Activated CD4-positive, alpha-beta T cell treated with anti-CD3 and anti-CD28 coated beads for 36 hours (primary cell): ENCODE data around the gene ARHGAP19. TPM values are rescaled to one million over a fixed set of nuclear protein-coding genes. Genes with fewer than 3 reads are reported as not detected.
A peak's percentile ranks its signal among the peaks of the same experiment; 100 is the strongest.

ENCODE experiments used
- ATAC-seq: fragments of 200-7000 bp; cut with Tn5 transposase; one replicate; pipeline ENCODE4 v1.10.0; 2021; ENCODE audit warnings: mild to moderate bottlenecking, moderate library complexity
- CTCF ChIA-PET: fragments of 350-600 bp; sonication (Branson Sonifier 250); formaldehyde crosslinking; loops from one replicate; lab custom pipeline; 2021; ENCODE audit warnings: antibody characterized with exemption; lab: Charles Lee
- POLR2A ChIA-PET: fragments of 350-600 bp; sonication (Branson Sonifier 250); formaldehyde crosslinking; loops from one replicate; lab custom pipeline; 2021; ENCODE audit warnings: antibody characterized with exemption, inconsistent platforms; lab: Charles Lee
- DNase-seq: peaks from one replicate; pipeline ENCODE4 v3.0.0-alpha.2; 2020
- H3K27ac Mint-ChIP-seq: one replicate; pipeline ENCODE4 v1.8.0; 2021; ENCODE audit warnings: mixed read lengths
- H3K27me3 Mint-ChIP-seq: one replicate; pipeline ENCODE4 v1.8.0; 2021; ENCODE audit warnings: mixed read lengths
- H3K36me3 Mint-ChIP-seq: one replicate; pipeline ENCODE4 v1.8.0; 2021; ENCODE audit warnings: low read depth, mixed read lengths
- H3K4me1 Mint-ChIP-seq: one replicate; pipeline ENCODE4 v1.8.0; 2021; ENCODE audit warnings: mixed read lengths
- H3K4me3 Mint-ChIP-seq: one replicate; pipeline ENCODE4 v1.8.0; 2021; ENCODE audit warnings: mild to moderate bottlenecking, moderate library complexity, mixed read lengths
- H3K9me3 Mint-ChIP-seq: one replicate; pipeline ENCODE4 v1.8.0; 2021; ENCODE audit warnings: low read depth, mixed read lengths
- intact Hi-C, 2 experiments: fragments of 100-400 bp; cut with DNase I in 1 of 2; cut with micrococcal nuclease in 1 of 2; formaldehyde crosslinking; loops; one replicate each; pipeline versions ENCODE4 v1.14.2 to v1.15.1; 2022 to 2024; cut with DNase I, micrococcal nuclease
- total RNA-seq, 2 experiments: library from RNA; stranded (reverse); gene quantifications; one replicate each; pipeline ENCODE4 v1.2.3, GENCODE V29; 2021

Gene ARHGAP19
- total RNA-seq, 2 experiments from 2014 or later = 55.9 to 70.2 TPM

DNA sequence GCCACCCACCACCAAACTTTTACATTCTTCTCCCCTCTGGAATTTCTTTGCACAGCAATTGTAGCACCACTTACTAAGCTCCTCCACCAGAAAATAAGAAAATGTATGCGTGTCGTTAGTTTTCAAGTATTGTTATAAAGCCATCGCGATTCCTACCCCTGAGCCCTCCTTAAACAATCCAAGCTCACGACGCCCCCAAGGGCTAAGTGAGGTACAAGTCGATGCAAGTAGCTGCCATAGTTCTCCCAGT lies 40.8 kb upstream of the ARHGAP19 start:
- H3K4me1 Mint-ChIP-seq = peaks cover 52% of the 10 kb centered on the region
- no peak for DNase-seq
- intact Hi-C loops = loop anchor here in 1 of 2 experiments (2.0 to 5.0 kb wide), 2 partner anchors 54 to 404 kb away; partner anchors contain the start of gene ZFYVE27

DNA sequence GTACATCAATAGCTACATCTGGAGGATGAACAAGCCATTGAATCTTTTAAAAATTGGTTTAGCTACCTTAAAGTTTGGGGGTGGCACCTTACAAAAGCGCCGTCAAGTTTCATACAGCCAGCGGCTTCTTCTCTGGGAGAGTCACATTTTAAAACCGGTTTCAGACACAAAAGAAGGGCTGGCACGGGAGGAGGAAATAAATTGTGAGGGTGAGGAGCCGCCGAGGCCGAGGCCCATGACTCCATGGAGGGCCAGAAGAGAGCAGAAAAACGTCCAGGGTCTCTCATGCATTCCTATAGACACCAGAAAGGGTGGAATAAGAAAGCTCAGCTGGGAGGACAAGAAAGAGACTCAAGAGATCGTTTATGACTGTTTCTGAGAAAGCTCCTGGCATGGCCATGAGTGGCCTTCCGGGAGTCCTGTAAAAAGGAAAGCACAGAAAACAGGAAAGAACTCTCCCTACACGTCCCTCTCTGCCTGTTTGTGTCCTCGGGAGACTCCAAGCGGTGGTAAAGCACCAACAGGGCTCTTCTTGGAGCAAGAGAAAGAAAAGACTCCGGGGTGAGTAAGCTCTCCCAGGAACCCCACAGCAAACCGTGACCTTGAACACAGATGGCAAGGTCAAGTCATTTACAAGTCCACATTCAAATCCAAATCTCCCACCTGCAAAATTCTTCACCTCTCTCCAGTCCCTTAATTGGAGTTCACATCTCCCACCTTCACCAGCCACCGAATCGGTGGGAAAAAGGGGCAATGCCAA lies 40.3 kb upstream of the ARHGAP19 start:
- CTCF ChIA-PET = interaction anchor here (0.6 to 2.2 kb wide), 11 partner anchors 8 to 245 kb away, joined by 3 to 22 read pairs (median 4); partner anchors contain the start of gene FRAT1
- H3K4me1 Mint-ChIP-seq = peaks cover 57% of the 10 kb centered on the region

More for the DNA sequence above, 40.8 kb upstream of the ARHGAP19 start:
- Mint-ChIP-seq H3K27ac (peak overlapping the region; percentile 86), H3K9me3 (no peaks in the 10 kb centered on the region), H3K36me3 (peaks cover 15% of the 10 kb centered on the region), H3K27me3 (no peaks in the 10 kb centered on the region), H3K4me3 (peak overlapping the region; percentile 83)
- CTCF ChIA-PET = interaction anchor here (1.0 to 1.9 kb wide), 9 partner anchors 8 to 123 kb away, joined by 3 to 22 read pairs (median 4); partner anchors contain the start of gene FRAT1
- no peak for ATAC-seq
- POLR2A ChIA-PET = interaction anchor here (0.7 to 3.9 kb wide), 5 partner anchors 14 to 97 kb away, joined by 3 to 27 read pairs (median 4); partner anchors contain the start of gene FRAT1

DNA sequence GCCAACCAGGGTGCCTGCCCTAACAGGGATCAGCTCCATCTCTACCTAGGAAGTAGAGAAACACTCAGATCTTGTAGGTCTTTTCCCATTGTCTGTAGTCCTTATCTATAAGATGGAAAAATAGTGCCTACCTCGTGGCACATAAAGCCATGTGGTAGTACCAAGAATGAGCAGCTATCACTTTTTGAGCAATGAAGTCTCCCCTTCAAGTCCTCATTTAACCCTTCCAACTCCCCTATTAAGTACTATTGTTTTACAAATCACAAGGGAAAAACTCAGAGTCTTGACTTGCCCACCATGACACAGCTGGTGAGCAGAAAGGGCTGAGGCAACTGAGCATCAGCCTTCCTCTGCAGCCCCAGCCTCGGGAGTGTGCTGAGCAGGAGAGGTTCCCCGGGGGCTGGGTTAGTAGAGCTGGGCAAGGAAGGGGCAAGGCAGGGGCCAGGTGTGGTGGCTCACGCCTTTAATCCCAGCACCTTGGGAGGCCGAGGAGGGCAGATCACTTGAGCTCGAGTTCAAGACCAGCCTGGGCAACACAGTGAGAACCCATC lies 38.8 kb upstream of the ARHGAP19 start:
- intact Hi-C loops = loop anchor here in 1 of 2 experiments (5.0 kb wide), 1 partner anchor 406 kb away; the partner anchor contains the start of gene ZFYVE27
- CTCF ChIA-PET = interaction anchor here (0.5 to 2.2 kb wide), 6 partner anchors 11 to 258 kb away, joined by 3 to 13 read pairs (median 3); partner anchors contain the start of gene ARHGAP19
- peaks cover 15% of the 10 kb centered on the region for H3K36me3 Mint-ChIP-seq
- no peaks in the 10 kb centered on the region for H3K9me3 Mint-ChIP-seq
- ATAC-seq (no peak), DNase-seq (no peak)
- peaks cover 61% of the 10 kb centered on the region for H3K4me1 Mint-ChIP-seq
- no peak overlapping the region for H3K27ac Mint-ChIP-seq
- no peaks in the 10 kb centered on the region for H3K27me3 Mint-ChIP-seq
- no peak overlapping the region for H3K4me3 Mint-ChIP-seq
- POLR2A ChIA-PET = interaction anchor here (3.9 kb wide), 1 partner anchor 12 kb away, joined by 27 read pairs; the partner anchor contains the start of gene FRAT1

More for the DNA sequence above, 40.3 kb upstream of the ARHGAP19 start:
- H3K4me3 Mint-ChIP-seq = peak overlapping the region; percentile 83
- no peak for DNase-seq
- intact Hi-C loops = loop anchor here in 1 of 2 experiments (2.0 to 5.0 kb wide), 2 partner anchors 54 to 405 kb away; partner anchors contain the start of gene ZFYVE27
- H3K9me3 Mint-ChIP-seq = no peaks in the 10 kb centered on the region
- no peaks in the 10 kb centered on the region for H3K27me3 Mint-ChIP-seq
- POLR2A ChIA-PET = interaction anchor here (0.5 to 3.9 kb wide), 5 partner anchors 14 to 97 kb away, joined by 3 to 27 read pairs (median 4); partner anchors contain the start of gene FRAT1
- H3K36me3 Mint-ChIP-seq = peaks cover 15% of the 10 kb centered on the region
- H3K27ac Mint-ChIP-seq = peak overlapping the region; percentile 86
- ATAC-seq = no peak

DNA sequence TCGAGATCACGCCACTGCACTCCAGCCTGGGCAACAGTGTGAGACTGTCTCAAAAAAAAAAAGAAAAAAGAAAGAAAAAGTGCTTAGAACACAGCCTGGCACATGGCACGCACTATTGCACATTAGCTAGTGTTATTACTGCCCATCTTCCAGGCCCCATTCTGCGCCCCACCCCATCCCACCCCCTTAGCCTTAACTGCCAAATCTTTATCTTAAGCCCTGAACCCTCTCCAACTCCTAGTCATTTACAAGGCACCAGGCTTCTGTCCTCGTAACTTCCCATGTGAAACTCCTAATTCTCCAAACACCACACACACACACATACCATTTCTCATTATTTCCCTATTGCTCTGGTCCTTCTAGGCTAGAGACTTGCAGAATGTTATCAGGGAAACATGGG lies 37.3 kb upstream of the ARHGAP19 start:
- ATAC-seq (no peak), DNase-seq (no peak)
- Mint-ChIP-seq H3K36me3 (peaks cover 15% of the 10 kb centered on the region), H3K27me3 (no peaks in the 10 kb centered on the region), H3K4me1 (peaks cover 59% of the 10 kb centered on the region), H3K4me3 (no peak overlapping the region), H3K27ac (no peak overlapping the region), H3K9me3 (no peaks in the 10 kb centered on the region)
- ChIA-PET CTCF (no interaction called here), POLR2A (no interaction called here)
- intact Hi-C loops = loop anchor here in 1 of 2 experiments (5.0 kb wide), 2 partner anchors 112 to 408 kb away; partner anchors contain the start of gene ZFYVE27

DNA sequence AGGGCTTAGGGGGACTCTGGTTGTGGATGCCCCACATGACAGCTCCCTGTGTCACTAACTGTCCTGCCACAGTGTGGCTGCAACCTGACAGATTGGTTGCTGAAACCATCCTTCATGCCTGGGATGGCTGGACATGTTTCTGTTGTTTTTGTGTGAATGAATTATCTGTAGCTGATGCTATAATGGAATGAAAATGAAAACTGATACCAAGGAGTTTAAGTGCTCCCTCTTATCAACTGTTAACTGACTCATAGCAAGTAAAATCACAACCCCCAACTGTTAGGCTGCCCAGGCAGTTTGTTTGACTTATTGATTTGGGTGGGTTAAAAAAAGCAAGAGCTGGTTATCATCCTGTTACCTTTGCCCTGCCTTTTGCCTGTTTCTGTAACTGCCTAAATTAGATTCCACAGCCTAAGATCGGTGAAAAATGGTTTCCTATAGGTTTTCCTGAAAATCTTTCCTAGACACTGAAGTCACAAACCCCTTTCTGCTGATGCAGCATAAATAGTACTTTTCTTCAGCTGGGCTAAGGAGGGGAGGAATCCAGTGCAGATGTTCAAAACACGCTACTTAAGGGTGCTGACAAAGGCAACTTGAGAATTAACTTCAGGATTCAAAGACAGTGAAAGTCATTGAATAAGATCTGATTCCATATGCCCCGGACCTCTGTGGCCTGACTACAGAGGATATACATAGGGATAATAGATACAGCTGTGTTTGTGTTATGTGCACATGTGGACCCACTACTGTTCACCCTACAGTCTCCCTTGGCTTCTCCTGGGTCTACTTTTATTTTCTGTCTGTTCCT lies 36.4 kb upstream of the ARHGAP19 start:
- Mint-ChIP-seq H3K4me1 (peaks cover 59% of the 10 kb centered on the region), H3K36me3 (peaks cover 15% of the 10 kb centered on the region), H3K27me3 (no peaks in the 10 kb centered on the region), H3K27ac (peak overlapping the region; percentile 19), H3K4me3 (no peak overlapping the region), H3K9me3 (no peaks in the 10 kb centered on the region)
- CTCF ChIA-PET = interaction anchor here (0.7 to 1.3 kb wide), 4 partner anchors 10 to 137 kb away, joined by 3 to 4 read pairs (median 4); no protein-coding TSS in a partner anchor
- intact Hi-C loops = loop anchor here in 1 of 2 experiments (5.0 kb wide), 1 partner anchor 112 kb away; no protein-coding TSS in a partner anchor
- DNase-seq = no peak
- ATAC-seq = peak; percentile 58
- POLR2A ChIA-PET = interaction anchor here (0.7 kb wide), 1 partner anchor 74 kb away, joined by 4 read pairs; no protein-coding TSS in a partner anchor

DNA sequence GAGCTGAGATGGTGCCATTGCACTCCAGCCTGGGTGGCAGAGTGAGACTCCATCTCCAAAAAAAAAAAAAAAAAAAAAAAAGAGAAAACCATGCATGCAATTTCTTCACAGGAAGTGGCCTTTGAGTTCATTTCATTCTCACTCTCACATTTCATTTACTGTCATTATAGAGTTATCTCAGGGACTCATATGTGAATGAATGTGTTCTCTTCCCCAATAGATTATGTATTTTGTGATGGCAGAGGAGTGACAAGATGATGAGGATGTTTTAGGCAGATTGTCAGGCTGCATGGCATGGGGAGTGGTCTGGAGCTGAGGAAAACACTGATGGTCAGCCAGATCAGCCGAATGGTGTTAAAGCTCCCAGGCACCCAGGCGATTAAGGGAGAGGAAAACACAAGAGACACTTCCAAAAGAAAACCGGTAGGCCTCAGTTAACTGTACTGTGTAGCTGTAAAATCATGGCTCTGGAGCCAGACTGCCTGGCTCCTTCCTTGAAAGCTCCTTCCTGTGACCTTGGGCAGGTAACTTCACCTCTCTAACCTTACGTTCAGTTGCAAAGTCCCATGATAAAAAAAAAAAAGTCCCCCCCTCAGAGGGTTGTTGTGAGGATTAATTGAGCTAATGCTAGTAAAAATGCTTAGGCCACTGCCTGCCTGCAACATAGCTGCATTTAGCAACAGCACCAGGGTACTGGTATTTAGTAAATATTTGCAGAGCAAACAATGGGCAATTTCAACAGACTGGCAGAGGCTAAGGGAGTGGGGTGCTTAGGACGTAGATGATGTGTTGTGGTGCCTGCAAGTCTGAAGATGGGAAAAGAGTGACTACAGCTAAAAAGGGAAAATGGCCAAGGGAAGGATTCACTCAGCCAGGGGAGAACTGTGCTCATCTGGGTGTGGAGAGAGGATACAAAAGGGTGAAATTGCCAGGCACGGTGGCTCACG lies 35.2 kb upstream of the ARHGAP19 start:
- no peak overlapping the region for H3K4me3 Mint-ChIP-seq
- peaks cover 8% of the 10 kb centered on the region for H3K36me3 Mint-ChIP-seq
- H3K4me1 Mint-ChIP-seq = peaks cover 50% of the 10 kb centered on the region
- no peaks in the 10 kb centered on the region for H3K9me3 Mint-ChIP-seq
- CTCF ChIA-PET = interaction anchor here (0.6 to 1.1 kb wide), 5 partner anchors 19 to 139 kb away, joined by 3 to 4 read pairs (median 3); no protein-coding TSS in a partner anchor
- POLR2A ChIA-PET = no interaction called here
- intact Hi-C loops = loop anchor here in 1 of 2 experiments (5.0 kb wide), 1 partner anchor 110 kb away; no protein-coding TSS in a partner anchor
- peak overlapping the region; percentile 74 for H3K27ac Mint-ChIP-seq
- no peak for DNase-seq
- H3K27me3 Mint-ChIP-seq = no peaks in the 10 kb centered on the region
- peak; percentile 79 for ATAC-seq

DNA sequence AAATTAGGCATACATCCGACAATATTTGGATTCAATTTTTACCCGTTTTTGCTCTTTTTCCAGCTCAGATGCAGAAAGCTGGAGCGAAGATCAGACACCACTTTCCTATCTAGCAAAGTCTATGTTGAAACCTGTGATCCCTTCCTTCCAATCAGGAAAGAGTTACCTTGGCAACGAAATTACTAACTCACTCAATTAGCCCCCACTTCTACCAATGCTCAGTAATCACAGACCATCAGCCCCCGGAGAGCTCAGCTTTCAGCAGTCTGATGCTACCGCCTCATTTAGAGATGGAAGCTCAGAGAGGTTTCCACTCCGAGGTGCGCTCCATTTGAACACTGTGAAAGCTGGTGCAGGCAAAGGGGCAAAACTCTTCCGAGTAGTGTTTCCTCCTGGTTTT lies 33.3 kb upstream of the ARHGAP19 start:
- ChIA-PET CTCF (interaction anchor here (1.0 kb wide), 1 partner anchor 8 kb away, joined by 3 read pairs; no protein-coding TSS in a partner anchor), POLR2A (interaction anchor here (0.6 kb wide), 1 partner anchor 220 kb away, joined by 5 read pairs; no protein-coding TSS in a partner anchor)
- Mint-ChIP-seq H3K4me3 (no peak overlapping the region), H3K9me3 (no peaks in the 10 kb centered on the region), H3K27ac (no peak overlapping the region), H3K4me1 (peaks cover 45% of the 10 kb centered on the region), H3K27me3 (no peaks in the 10 kb centered on the region), H3K36me3 (peaks cover 8% of the 10 kb centered on the region)
- DNase-seq (no peak), ATAC-seq (no peak)
- intact Hi-C loops = loop anchor here in 1 of 2 experiments (5.0 kb wide), 1 partner anchor 108 kb away; no protein-coding TSS in a partner anchor

DNA sequence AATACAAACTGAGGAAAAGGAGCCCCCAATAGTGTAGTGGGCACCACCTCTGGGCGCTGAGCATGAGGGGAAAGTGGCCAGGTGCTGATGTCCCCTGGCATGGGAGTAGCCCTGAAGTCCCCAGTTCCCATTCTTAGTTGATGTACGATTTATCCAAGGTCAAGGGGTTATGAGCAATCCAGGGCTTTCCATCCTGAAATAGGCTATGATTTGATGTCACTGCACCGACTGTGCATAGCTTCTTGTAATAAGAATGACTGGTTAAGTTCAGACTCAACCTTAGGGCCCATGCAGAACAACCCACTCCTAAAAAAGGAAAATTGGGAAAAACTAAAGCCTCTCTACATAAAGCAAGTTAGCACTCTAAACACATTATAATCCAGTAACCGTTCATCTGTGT lies 31.1 kb upstream of the ARHGAP19 start:
- ChIA-PET POLR2A (no interaction called here), CTCF (no interaction called here)
- DNase-seq (no peak), ATAC-seq (no peak)
- Mint-ChIP-seq H3K36me3 (no peaks in the 10 kb centered on the region), H3K27ac (no peak overlapping the region), H3K4me1 (peaks cover 42% of the 10 kb centered on the region), H3K9me3 (no peaks in the 10 kb centered on the region), H3K4me3 (no peak overlapping the region), H3K27me3 (no peaks in the 10 kb centered on the region)
- intact Hi-C loops = no loop called here

DNA sequence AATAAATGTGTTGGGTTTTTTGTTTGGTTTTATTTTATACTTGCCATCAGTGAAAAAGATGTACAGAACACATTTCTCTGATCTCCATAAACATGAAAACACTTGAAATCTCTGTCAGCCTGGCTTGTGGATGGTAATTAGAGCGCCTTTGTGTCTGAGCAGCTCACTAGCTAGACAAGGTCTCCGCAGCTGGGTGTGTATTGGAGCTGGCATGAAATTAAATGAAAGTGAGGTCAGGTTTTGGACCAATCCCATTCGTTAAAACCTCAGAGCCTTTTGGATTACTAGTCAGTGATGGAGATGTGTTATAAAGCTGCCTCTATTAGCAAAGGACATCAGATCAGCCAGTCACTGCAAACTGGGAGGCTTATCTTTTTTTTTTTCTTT lies 29.4 kb upstream of the ARHGAP19 start:
- no peak for DNase-seq
- Mint-ChIP-seq H3K4me1 (peaks cover 33% of the 10 kb centered on the region), H3K9me3 (no peaks in the 10 kb centered on the region), H3K36me3 (no peaks in the 10 kb centered on the region), H3K27ac (no peak overlapping the region), H3K27me3 (no peaks in the 10 kb centered on the region), H3K4me3 (no peak overlapping the region)
- ChIA-PET CTCF (interaction anchor here (0.6 to 1.2 kb wide), 5 partner anchors 11 to 125 kb away, joined by 3 to 6 read pairs (median 4); no protein-coding TSS in a partner anchor), POLR2A (no interaction called here)
- ATAC-seq = no peak
- intact Hi-C loops = loop anchor here in 1 of 2 experiments (2.0 kb wide), 1 partner anchor 43 kb away; no protein-coding TSS in a partner anchor
